Stimulated activated CD4-positive, alpha-beta T cell treated with anti-CD3 and anti-CD28 coated beads, TNF-alpha, amount 100 ng/mL, for 4 hours (primary cell): ENCODE data around the gene TRIM24.
"Not testable (repeated sequence)": the region's sequence is repeated elsewhere in the genome, so short reads cannot be mapped to it uniquely, and the experiment has no call there.

Experiments used
- DNase-seq, 3 experiments: peaks; one replicate each; pipeline ENCODE4 v3.0.0-alpha.2; 2020; ENCODE audit warnings: low read depth in 3 of 3

The TRIM24 gene

DNA sequence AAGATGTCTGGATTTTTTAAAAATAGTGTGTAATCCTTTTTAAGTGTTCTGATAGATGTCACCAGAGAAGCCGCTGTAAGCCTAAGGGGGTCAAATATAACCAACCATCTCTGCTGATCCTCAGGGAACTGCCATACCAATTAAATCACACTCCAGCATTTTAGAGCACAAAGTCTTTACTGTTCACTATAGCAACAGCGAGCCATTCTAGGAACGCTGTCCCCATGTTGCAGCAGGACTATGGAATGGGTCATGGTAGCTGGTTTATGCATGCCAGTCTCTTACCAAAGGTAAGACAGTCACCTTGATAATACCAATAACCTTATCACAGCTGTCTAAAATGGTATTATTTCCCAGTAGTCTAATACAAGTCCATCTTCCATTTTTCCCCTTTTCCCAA lies 33.5 kb downstream of the TRIM24 start:
- DNase-seq: no peak

DNA sequence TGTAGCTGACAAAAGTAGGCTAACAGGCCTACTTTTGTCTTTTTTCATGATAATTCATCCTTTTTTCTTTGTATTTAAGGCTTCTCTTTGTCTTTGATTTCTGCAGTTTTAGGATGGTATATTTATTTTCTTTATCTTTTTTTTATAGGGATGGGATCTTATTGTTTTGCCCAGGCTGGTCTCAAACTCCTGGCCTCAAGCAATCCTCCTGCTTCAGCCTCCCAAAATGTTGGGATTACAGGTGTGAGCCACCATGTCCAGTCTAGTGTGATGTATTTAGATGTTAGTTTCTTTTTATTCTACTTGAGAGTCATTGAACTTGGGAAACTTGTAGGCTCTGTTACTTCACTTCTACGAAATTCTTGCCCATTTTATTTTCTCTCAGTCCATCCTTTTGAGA lies 35.4 kb downstream of the TRIM24 start:
- no peak for DNase-seq

DNA sequence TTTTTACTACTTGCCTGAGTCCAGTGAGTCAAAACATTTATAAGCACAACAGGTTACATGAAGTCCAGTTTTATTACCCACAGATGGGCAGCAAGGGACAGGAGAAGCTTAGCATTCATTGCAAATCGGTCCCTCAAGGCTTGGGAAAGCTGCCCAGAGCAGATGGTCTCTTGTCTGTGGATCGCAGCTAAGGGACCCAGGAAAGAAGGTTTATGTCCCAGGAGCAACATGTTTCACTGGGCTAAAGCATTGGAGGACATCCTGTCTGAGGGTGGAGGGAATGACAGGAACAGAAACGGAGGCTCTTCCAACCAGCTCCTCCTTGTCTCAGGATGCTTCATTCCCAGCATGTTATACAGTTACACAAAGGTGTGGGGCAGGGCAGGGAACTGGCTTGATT lies 39.3 kb downstream of the TRIM24 start:
- DNase-seq: no peak

DNA sequence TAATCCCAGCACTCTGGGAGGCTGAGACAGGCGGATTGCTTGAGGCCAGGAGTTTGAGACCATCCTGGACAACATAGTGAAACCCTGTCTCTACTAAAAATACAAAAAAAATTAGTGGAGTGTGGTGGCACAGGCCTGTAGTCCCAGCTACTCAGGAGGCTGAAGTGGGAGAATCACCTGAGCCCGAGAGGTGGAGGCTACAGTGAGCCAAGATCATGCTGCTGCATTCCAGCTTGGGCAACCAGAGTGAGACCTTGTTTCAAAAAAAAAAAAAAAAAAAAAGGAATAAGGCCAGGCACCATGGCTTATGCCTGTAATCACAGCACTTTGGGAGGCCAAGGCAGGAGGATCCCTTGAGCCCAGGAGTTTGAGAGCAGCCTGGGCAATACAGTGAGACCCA lies 40.2 kb downstream of the TRIM24 start:
- DNase-seq: not testable (repeated sequence)

DNA sequence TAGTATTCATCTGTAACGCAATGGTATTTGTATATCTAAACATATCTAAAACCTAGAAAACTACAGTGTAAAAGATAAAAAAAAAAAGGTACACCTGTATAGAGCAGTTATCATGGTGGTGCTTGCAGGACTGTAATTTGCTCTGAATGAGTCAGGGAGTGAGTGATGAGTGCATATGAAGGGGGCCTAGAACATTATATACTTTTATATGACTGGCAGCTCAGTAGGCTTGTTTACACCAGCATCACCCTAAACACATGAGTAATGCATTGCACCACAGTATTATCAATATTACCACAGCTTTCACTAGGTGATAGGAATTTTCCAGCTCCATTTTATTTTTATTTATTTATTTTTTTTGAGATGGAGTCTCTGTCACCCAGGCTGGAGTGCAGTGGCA lies 40.8 kb downstream of the TRIM24 start:
- DNase-seq: no peak

DNA sequence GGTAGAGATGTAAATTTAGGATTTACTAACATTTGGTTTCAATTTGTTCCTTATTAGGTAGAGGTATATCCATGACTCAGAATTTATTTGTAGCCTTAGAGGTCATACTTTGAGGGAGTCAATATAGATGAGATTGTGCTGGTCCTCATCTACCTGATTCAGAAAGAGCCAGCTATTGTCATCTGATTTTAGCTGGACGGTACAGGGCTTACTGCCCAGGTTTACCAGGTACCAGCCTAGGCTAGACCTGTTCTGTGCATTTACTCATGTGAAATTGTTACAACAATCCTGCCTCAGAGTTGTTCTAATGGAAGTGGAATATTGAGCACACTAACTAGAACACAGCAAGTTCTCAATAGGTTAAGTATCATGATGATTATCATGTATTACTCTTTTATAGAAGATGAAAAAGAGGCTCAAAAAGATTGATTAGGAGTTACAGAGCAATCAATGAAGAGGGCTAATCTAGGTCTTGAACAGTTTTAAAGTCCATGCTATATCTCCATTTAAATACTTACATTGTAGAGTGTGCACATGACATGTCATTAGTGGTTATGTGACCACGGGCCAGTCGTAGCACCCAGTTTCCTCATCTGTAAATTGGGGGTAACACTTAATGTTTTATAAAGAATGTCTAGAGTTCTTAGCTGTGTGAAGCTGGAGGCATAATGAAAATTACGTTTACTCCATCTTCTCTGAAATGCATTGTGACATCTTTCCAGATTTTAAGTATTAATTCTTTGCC lies 42.1 kb downstream of the TRIM24 start:
- no peak for DNase-seq

DNA sequence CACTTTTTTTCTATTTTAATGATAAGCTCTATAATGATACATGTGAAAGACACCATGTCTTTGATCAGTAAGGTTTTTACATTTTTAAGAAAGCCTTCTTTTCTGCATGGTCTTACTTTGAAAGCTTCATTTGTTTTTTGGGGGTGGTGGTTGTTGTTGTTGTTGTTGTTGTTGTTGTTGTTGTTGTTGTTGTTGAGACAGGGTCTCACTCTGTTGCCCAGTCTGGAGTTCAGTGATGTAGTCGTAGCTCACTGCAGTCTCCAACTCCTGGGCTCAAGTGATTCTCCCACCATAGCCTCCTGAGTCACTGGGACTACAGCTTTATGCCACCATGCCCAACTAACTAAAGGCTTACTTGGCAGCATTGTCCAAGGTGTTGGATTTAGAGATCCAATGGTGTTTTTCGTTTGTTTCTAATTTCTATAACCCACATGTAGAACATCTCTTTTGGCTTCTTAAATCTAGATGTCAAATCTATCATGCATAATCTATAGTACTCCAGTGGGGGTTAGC lies 45.4 kb downstream of the TRIM24 start:
- DNase-seq: no peak

DNA sequence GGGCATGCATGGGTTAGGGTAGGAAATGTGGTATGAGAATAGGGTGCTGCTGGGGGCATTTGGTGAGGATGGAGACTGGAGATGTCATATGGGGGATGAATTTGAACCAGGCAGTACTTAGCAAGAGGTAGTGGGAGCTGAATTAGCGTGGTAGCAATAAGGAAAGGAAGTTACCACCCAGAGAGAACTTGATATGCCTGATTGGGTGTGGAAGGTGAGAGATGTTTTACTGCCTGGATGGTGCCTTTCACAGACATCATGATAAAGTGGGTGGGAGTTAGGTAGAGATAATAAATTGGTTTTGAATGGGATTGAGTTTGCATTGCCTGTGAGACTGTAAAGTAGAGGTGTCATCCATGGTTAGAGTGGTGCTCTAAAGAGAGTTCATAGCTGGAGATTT lies 46.7 kb downstream of the TRIM24 start:
- no peak for DNase-seq

DNA sequence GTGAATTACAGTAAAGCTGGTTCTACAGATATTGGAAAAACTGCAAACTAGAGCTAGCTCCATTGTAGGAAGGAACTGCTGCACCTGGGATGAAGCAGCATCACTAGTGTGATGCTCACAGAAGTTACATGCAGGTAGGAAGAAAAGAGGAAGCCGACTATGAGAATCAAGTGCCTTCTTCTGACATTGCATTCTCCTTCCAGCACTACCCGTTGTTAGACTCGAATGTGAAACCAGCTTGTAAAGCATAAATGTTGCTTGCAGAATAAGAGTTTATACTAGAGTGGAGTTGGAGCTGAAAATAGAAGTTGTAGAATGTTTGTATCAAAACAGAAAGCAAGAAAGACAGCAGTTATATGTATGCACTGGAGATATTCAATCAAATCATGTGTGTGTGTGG lies 49.9 kb downstream of the TRIM24 start:
- no peak for DNase-seq

DNA sequence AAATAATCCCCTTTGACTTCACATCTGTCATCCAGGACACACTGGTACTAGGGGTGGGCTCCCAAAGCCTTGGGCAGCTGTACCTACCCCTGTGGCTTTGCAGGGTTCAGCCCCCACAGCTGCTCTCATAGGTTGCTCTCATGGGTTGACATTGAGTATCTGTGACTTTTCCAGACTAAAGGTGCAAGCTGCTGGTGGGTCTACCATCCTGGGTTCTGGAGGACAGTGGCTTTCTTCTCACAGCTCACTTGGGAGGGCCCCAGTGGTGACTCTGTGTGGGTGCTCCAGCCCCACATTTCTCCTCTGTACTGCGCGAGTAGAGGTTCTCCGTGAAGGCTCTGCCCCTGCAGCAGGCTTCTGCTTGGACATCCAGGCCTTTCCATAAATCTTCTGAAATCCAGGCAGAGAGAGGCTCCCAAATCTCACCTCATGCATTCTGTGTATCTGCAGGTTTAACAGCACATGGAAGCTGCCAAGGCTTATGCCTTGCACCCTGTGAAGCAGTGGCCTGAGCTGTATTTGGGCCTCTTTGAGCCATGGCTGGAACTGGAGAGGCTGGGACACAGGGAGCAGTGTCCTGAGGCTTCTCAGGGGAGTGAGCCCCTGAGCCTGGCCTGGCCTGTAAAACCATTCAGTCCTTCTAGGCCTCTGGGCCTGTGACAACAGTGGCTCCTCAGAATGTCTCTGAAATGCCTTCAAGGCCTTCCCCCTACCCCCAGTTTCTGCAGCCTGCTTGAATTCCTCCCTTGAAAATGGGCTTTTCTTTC lies 52.2 kb downstream of the TRIM24 start:
- DNase-seq: no peak

DNA sequence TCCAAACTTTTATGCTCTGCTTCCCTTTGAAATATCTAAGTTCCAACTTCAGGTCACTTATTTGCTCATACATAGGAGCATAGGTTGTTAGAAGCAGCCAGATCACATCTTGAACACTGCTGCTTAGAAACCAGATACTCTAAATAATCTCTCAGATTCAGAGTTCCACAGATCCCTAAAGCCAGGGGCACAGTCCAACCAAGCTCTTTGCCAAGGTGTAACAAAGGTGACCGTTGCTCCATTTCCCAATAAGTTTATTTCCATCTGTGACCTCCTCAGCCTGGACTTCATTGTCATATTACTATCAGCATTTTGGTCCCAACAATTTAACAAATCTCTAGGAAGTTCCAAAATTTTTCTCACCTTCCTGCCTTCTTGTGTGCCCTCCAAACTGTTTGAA lies 52.8 kb downstream of the TRIM24 start:
- no peak for DNase-seq

DNA sequence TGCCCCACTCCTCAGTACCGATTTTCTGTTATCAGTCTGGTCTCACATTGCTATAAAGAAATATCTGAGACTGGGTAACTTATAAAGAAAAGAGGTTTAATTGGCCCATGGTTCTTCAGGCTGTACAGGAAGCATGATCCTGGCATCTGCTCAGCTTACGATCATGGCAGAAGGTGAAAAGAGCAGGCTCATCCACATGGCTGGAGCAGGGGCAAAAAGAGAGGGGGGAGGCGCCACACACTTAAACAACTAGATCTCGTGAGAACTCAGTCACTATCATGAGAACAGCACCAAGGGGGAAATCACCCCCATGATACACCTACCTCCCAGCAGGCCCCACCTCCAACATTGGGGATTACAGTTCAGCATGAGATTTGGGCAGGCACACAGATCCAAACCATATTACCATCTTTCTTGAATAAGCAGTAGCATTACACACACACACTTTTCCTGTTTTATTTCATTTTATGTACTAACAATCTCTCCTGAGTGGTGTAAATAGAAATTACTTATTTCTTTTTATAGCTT lies 53.3 kb downstream of the TRIM24 start:
- DNase-seq: no peak

DNA sequence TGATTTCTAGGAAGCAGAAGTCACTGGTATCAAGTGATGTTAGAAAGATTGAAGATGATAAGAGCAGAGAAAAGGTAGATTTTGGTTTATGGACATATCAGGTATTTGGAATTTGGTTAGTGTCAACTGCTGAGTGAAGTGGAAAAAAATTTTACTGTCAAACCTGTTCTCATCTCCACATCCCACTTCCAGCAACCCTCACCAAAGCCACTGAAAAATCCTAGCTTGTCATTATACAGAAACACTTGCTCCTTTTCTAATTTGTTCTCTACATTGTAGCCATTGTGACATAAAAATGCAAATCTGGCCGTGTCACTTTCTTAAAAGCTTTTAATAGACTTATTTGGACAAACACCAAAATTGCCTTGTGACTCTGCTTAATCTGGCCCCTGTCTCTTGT lies 54.0 kb downstream of the TRIM24 start:
- DNase-seq: no peak

DNA sequence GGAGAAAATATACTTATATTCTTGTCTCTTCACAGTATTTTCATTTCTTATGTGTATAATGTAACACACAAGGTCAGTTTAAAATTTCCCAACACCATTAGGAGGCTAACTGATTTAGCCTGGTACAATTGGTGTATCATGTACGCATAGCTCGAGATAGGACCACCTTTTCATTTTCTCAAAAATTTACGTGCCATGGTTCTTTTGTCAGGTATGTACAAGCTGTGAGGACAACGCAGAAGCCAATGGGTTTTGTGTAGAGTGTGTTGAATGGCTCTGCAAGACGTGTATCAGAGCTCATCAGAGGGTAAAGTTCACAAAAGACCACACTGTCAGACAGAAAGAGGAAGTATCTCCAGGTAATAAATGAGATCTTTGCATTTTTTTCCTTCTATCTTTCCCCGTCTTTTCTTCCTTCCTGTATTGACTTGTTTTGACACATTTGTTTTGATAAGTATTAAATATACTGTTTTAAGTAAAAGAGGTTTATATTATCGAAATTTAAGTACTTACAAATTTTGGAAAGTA lies 55.0 kb downstream of the TRIM24 start:
- no peak for DNase-seq

DNA sequence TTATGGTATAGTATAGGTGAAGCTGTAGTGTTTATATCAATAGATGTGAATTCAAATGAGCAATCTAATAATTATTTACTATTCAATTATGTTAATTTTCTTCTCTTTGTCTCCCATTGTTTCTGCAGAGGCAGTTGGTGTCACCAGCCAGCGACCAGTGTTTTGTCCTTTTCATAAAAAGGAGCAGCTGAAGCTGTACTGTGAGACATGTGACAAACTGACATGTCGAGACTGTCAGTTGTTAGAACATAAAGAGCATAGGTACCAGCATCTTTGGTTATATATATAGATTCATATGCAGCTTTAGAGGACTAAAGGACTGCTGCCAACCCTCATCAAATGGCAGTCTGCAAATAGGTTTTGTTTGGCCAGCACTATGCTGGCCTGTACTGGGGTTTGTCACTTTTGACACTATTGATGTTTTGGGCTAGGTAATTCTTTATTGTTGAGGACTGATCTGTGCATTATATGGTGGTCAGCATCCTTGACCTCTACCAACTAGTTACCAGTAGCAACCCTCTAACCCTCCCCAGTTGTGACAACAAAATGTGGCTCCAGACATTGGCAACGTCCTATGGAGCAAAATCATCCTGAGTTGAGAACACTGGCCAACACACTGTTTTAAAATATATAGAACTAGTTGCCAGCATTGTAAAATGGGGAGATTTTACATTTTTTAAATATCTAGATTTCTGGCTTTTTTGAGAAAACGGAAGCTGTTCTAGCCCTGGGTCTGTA lies 59.2 kb downstream of the TRIM24 start:
- DNase-seq: no peak

DNA sequence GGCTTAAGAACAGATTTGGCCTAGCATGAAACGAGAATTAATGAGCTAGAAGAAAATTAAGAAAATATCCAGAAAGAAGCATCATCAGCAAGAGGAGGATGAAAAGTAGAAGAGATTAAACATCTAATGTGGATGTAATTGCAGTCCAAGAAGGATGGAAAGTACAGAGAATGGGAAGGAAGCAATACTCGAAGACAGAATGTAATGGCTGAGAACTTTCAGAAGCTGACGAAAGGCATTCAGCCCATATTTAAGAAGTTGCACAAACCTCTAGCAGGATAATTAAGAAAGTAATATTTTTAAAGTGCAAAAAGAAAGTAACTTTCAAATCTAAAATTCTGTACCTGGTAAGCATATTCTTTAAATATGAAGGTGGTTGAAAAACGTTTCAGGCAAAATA lies 60.7 kb downstream of the TRIM24 start:
- DNase-seq: no peak

DNA sequence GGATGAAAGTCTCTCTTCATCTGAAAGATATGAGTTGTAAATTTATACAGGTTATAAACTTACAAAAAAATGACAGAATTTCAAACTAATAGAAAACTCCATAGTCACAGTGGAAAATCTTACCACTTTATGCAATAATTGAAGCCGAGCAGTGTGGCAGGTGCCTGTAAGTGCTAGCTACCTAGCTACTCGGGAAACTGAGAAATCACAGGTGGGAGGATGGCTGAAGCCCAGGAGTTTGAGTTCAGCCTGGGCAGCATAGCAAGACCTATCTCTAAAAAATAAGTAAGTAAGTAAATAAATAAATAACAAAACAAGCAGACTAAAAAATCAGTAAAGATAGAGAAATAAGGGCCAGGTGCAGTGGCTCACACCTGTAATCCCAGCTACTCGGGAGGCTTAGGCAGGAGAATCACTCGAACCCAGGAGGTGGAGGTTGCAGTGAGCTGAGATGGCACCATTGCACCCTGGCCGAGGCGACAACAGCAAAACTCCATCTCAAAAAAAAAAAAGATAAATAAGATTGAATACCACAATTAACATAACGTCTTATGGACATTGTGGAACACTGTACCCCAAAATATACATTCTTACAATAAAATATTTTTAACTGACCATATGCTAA lies 61.9 kb downstream of the TRIM24 start:
- DNase-seq: no peak

DNA sequence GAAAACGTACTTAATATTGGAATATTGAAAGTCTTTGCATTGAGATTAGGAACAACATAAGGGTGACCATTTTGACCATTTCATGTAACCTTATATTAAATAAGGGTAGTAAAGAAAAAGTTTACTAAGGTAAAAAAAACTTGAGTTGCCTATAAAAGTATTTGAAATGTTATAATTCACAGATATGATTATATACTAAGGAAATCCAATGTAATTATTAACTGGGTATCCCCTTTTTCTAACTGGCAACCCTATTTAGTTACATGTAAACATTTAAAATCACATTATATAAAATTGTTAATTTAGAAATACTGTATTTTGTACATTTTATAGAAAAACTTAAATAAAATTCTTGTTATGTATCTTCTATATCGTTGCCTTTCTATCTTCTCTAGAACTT lies 64.2 kb downstream of the TRIM24 start:
- no peak for DNase-seq

DNA sequence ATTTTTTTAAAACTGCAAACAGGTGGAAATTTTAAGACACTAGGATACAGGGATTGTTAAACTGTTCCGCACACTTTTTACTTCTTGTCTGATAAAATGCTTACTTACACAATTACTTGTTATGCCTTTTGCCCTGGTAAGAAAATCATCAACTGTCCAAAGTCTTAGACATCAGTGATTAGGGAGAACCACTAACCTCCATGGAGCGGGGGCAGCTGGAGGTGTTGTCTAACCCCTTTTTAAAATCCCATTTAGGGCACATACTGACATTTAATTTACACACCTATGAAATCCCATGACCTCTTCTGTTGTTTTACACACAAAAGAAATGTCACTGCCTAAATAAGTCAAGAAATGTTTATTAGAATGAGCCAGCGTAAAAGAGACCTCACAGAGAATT lies 65.7 kb downstream of the TRIM24 start:
- no peak for DNase-seq

DNA sequence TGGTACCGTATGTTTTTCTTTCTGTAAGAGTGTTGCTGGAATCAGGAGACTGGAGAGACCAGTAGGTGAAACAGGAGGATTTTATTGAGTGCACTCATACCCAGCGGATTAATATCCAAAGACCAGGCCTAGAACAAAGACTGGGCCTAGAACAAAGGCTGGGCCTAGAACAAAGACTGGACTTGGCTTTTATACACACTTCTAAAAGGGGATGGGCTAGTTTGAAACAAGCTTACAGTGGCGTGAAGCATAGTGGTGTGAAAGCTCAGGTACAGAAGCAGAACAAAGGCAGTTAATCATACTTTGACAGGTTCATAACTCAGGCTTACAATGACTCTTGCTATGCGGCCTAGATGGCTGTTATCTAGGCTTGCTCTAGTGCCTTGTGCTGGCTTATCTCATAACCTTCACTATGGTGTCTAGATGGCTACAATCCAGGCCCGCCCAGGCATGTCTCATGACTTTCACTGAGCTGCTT lies 67.7 kb downstream of the TRIM24 start:
- DNase-seq: no peak

DNA sequence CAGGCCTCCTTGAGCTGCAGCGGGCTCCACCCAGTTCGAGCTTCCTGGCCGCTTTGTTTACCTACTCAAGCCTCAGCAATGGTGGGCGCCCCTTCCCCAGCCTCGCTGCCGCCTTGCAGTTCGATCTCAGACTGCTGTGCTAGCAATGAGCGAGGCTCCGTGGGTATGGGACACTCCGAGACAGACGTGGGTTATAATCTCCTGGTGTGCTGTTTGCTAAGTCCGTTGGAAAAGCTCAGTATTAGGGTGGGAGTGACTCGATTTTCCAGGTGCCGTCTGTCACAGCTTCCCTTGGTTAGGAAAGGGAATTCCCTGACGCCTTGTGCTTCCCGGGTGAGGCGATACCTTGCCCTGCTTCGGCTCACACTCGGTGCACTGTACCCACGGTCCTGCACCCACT lies 76.8 kb downstream of the TRIM24 start:
- DNase-seq: not testable (repeated sequence)
